HFF-Myc (cell line): Measurements from ENCODE around the gene MPP3.

Experiments
- DNase-seq: peaks from one replicate; pipeline ENCODE4 v3.0.0-alpha.2; 2011; ENCODE audit warnings: low read depth; ENCODE audit errors: extremely low read depth
- H3K4me3 ChIP-seq: replicated peaks from 2 replicates; pipeline ENCODE4 v1.5.1; 2011; ENCODE audit warnings: low read depth, mild to moderate bottlenecking, control low read depth, low read length
- TF ChIP-seq, protein P1 (sequence below): IDR thresholded peaks from 2 replicates; pipeline ENCODE4 v1.5.1; 2012; ENCODE audit warnings: mild to moderate bottlenecking, low read depth, low read length, control low read depth; ENCODE audit errors: missing control alignments

Gene MPP3

DNA sequence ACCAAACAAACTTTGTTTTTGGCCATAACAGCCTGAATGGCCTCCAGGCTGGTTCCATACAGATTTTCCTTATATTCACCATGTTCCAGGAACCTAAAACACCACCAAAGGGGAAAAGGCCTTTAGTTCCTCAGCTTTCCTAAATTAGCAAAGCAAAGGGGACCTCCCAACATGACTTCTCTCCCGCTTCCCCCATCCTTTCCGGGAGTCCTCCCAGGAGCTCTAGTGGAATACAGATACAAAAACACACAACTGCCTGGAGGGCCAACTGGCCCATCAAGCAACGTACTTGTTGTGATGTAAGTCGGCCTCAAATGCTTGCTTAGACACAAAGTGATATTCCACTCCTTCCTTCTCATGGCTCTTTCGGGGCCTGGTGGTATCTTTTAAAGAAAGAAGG, 22.1 kb downstream of the MPP3 start:
- DNase-seq, result no peak
- TF ChIP-seq, protein P1, sequence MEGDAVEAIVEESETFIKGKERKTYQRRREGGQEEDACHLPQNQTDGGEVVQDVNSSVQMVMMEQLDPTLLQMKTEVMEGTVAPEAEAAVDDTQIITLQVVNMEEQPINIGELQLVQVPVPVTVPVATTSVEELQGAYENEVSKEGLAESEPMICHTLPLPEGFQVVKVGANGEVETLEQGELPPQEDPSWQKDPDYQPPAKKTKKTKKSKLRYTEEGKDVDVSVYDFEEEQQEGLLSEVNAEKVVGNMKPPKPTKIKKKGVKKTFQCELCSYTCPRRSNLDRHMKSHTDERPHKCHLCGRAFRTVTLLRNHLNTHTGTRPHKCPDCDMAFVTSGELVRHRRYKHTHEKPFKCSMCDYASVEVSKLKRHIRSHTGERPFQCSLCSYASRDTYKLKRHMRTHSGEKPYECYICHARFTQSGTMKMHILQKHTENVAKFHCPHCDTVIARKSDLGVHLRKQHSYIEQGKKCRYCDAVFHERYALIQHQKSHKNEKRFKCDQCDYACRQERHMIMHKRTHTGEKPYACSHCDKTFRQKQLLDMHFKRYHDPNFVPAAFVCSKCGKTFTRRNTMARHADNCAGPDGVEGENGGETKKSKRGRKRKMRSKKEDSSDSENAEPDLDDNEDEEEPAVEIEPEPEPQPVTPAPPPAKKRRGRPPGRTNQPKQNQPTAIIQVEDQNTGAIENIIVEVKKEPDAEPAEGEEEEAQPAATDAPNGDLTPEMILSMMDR, result no peak
- no peak overlapping the region for H3K4me3 ChIP-seq

DNA sequence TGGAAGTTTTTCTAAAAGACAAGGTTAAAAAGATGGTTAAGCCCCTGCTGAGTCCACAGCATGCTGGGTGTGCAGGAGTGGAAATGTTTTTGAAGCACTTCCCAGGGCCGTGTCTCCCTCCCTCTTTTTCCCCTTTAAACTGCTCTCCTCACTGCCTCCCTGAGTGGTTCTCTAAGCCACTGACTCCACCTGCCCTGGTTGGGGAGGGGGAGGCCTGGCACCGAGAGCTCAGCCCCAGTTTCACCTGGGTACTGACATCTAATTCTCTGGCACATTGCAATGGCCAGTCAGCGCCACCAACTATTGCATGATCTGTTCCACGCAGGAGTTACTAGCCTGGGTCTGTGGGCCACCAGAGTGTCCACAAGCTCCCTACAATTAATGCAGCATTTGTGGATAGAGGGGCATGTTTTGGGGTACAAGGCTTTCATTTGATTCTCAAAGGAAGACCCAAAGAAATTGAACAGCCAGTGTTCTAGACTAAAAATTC, 22.7 kb downstream of the MPP3 start:
- DNase-seq, result no peak
- no peak overlapping the region for H3K4me3 ChIP-seq
- TF ChIP-seq, protein P1, result no peak

DNA sequence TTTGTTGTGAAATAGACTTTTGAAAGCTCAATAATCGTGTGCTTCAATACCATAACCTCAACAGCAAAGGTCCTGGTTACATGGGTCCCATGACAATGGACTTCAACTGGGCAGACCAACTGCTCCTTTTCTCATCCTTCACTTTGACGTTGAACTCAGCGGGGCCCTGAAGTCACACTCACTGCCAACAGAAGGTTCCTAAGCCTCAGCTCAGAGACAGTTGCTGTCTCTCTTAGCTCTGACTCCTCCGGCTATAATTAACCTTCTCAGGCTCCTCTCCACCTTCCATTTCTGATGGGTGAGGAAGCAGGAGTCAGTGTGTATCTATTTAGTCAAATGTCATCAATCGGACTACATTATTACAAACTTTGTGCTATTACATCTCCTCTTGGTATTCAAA, 23.8 kb downstream of the MPP3 start:
- no peak overlapping the region for H3K4me3 ChIP-seq
- DNase-seq, result no peak
- TF ChIP-seq, protein P1, result no peak

DNA sequence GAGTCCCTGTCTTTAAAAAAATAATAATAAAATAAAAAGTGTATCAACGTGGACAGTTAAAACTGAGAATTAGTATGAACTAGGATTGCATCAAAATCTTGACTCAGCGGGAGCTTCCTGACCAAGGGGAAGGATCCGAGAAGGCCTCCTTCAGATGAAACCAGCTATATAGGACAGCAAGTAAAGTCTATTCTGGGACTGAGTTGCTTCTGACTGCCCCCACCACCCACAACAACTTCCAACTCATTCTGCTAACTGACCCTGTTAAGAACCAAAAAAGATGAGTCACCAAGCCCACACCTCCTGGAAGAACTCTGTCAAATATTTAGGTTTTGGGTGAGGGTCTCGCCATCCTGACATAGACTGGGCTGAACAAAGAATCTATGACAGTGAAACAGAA, 24.9 kb downstream of the MPP3 start:
- no peak for DNase-seq
- no peak overlapping the region for H3K4me3 ChIP-seq
- TF ChIP-seq, protein P1, result no peak

DNA sequence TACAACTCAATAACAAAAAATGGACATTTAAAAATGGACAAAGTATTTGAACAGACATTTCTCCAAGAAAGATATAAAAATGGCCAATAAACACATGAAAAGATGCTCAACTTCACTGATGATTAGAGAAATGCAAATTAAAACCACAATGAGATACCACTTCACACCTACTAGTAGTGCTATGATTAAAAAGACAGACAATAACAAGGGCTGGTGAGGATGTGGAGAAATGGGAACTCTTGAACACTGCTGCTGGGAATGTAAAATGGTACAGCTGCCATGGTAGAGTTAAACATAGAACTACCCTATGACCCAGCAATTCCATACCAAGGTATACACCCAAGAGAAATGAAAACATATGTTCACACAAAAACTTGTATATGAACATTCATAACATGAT, 27.8 kb downstream of the MPP3 start:
- TF ChIP-seq, protein P1, result no peak
- no peak for DNase-seq
- no peak overlapping the region for H3K4me3 ChIP-seq

DNA sequence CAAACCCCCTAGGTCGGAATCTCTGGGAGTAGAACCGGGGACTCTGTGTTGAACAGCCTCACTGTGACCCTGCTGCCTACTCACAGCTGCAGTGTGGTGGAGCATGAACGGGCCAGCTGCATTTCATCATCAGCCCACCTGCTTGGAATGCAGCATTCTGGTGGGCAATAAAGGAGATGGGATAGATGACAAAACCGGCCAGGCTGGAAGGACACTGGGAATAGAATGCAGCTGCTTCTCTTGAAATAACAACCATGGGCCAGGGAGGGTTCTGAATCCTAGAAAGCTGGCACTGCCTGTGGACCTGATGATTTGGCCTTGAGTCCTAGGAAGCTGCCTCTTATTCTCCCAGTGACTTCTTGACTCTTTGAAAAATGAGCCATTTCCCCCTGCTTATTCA, 29.2 kb downstream of the MPP3 start:
- TF ChIP-seq, protein P1, result no peak
- no peak for DNase-seq
- H3K4me3 ChIP-seq, result no peak overlapping the region

DNA sequence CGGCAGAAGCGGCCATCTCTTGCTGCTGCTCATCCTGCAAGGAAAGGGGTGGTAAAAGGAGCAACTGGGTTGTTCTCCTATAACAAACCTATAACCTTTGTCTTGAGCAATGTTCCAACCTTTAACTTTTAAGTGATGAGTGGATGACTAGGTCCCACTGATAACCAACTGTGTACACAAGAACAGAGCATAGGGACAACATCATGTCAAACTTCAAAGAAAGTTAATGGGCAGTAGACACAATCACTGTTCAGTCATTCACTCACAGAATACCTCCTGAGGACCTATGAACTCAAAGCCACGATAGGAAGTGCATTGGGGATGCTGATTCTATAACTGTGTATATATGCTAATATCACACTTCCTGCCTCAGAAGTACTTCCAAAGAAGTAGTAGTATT, 31.1 kb downstream of the MPP3 start:
- no peak for DNase-seq
- TF ChIP-seq, protein P1, result no peak
- no peak overlapping the region for H3K4me3 ChIP-seq
